Uterus (tissue), 4 donors: ENCODE data around the gene CCNJ. TPM values are rescaled to one million over a fixed set of nuclear protein-coding genes. Genes with fewer than 3 reads are reported as not detected.

ENCODE experiments used
- DNase-seq, 2 donors: peaks; one replicate each; pipeline ENCODE4 v3.0.0-alpha.2; 2019 to 2020
- H3K27ac ChIP-seq, 2 donors: fragments of 200-600 bp; sonication (generic); 1 replicate in 1 of 2; 2 replicates in 1 of 2; pipeline ENCODE4 v1.5.1; 2016 to 2018
- H3K27me3 ChIP-seq, 2 donors: fragments of 200-600 bp; sonication (generic); one replicate each; pipeline ENCODE4 v1.5.1; 2018 to 2019; ENCODE audit warnings: control low read depth in 1 of 2
- H3K36me3 ChIP-seq, 2 donors: fragments of 200-600 bp; sonication (generic); one replicate each; pipeline ENCODE4 v1.5.1; 2019; ENCODE audit warnings: control low read depth in 1 of 2
- H3K4me1 ChIP-seq, 2 donors: fragments of 200-600 bp; sonication (generic); one replicate each; pipeline ENCODE4 v1.5.1; 2018 to 2019; ENCODE audit warnings: control low read depth in 1 of 2
- H3K4me3 ChIP-seq, 2 donors: fragments of 200-600 bp; sonication (generic); 1 replicate in 1 of 2; 2 replicates in 1 of 2; pipeline ENCODE4 v1.5.1; 2018 to 2019; ENCODE audit warnings: mild to moderate bottlenecking in 1 of 2
- H3K9me3 ChIP-seq, 2 donors: fragments of 200-600 bp; sonication (generic); one replicate each; pipeline ENCODE4 v1.5.1; 2019; ENCODE audit warnings: control low read depth in 1 of 2
- CTCF ChIP-seq, 4 experiments: fragments of 200-600 bp in 2 of 4; fragments of 450-650 bp in 2 of 4; sonication (generic) in 2 of 4; IDR thresholded peaks; one replicate each; pipeline ENCODE4 v1.5.1; 2016 to 2019; ENCODE audit warnings: antibody characterized with exemption in 4 of 4, mild to moderate bottlenecking in 2 of 4, moderate library complexity in 1 of 4
- POLR2A ChIP-seq, 2 donors: fragments of 450-650 bp; IDR thresholded peaks; one replicate each; pipeline ENCODE4 v1.6.1; 2016; ENCODE audit warnings: antibody characterized with exemption in 2 of 2, mild to moderate bottlenecking in 1 of 2, moderate library complexity in 1 of 2
- intact Hi-C: fragments of 100-400 bp; cut with DNase I; formaldehyde crosslinking; loops from one replicate; pipeline ENCODE4 v1.15.1; 2023; ENCODE audit warnings: low total_unique reads
- total RNA-seq, 4 donors: library from RNA; depleted of rRNA in 3 of 4; stranded (reverse); fragments of >200 nt in 3 of 4; gene quantifications; one replicate each; pipeline versions ENCODE4 v1.1.0 to v1.2.4, GENCODE V29; 2014 to 2023
- donor health status: DM: yes; HTN: yes; CAD: no.

CCNJ gene
- total RNA-seq, 4 donors from 2014 or later = 0.51 to 14.9 (median 4.5) TPM

DNA sequence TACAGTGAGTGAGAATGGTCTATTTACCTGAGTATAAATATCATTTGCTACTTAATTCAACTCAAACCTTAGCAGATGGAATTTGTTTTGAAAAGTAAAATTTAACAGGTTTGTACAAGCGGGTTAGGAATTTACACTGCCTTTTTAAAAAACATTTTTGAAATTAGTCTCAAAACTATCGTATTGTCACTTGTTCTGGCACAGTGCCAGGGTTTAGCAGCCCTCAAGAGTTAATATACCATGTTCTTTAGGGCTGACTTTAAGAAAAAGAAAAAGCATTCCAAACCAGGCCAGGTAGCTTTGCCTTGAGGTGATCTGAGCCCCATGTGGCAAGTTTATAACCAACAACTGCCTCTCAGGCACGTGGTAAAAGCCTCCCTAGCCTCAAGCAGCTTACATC lies 17.8 kb downstream of the CCNJ start:
- Histone ChIP-seq H3K27me3 (no peaks in the 10 kb centered on the region), H3K36me3 (no peaks in the 10 kb centered on the region), H3K4me1 (no peaks in the 10 kb centered on the region), H3K27ac (no peak overlapping the region), H3K9me3 (no peaks in the 10 kb centered on the region), H3K4me3 (no peak overlapping the region)
- no peak for TF ChIP-seq POLR2A (IDR thresholded peaks at IDR 0.05)
- TF ChIP-seq CTCF (IDR thresholded peaks at IDR 0.05) = no peak
- no peak for DNase-seq
- intact Hi-C loops = no loop called here

DNA sequence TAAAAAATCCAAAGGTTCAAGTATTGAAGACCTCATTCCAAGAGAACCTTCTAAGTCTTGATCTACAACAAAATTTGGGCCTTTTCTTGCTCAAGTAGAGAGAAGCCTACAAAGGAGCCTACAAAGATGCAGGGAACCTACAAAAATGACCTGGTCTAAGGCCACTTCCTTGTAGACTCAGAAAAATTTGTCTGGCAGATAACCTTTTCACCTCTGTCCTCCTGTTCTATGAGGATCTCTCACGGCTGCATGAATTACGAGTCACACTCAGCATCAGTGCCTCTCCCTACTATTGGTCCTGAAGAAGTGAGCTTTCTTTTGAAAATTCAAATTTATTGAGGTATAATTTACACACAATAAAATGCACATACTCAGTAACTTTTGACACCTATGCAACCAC lies 29.3 kb downstream of the CCNJ start:
- no peaks in the 10 kb centered on the region for H3K27me3 ChIP-seq
- no peak overlapping the region for H3K4me3 ChIP-seq
- H3K4me1 ChIP-seq = no peaks in the 10 kb centered on the region
- no peak overlapping the region for H3K27ac ChIP-seq
- H3K36me3 ChIP-seq = no peaks in the 10 kb centered on the region
- intact Hi-C loops = no loop called here
- no peak for DNase-seq
- H3K9me3 ChIP-seq = no peaks in the 10 kb centered on the region
- TF ChIP-seq CTCF (IDR thresholded peaks at IDR 0.05) = no peak
- TF ChIP-seq POLR2A (IDR thresholded peaks at IDR 0.05) = no peak

- no peak overlapping the region for H3K4me3 ChIP-seq
- intact Hi-C loops = no loop called here
- H3K27me3 ChIP-seq = no peaks in the 10 kb centered on the region
- no peaks in the 10 kb centered on the region for H3K36me3 ChIP-seq
- no peak for TF ChIP-seq CTCF (IDR thresholded peaks at IDR 0.05)
- TF ChIP-seq POLR2A (IDR thresholded peaks at IDR 0.05) = no peak
- no peaks in the 10 kb centered on the region for H3K4me1 ChIP-seq
- no peak overlapping the region for H3K27ac ChIP-seq
- no peak for DNase-seq
- no peaks in the 10 kb centered on the region for H3K9me3 ChIP-seq
These were observed 30.3 kb downstream of the CCNJ start for GRCh38 chr10:96073722-96074121.

- Histone ChIP-seq H3K27ac (no peak overlapping the region), H3K4me3 (no peak overlapping the region), H3K36me3 (no peaks in the 10 kb centered on the region), H3K27me3 (no peaks in the 10 kb centered on the region), H3K4me1 (no peaks in the 10 kb centered on the region), H3K9me3 (no peaks in the 10 kb centered on the region)
- no peak for TF ChIP-seq POLR2A (IDR thresholded peaks at IDR 0.05)
- TF ChIP-seq CTCF (IDR thresholded peaks at IDR 0.05) = no peak
- no peak for DNase-seq
- intact Hi-C loops = no loop called here
These were observed 31.4 kb downstream of the CCNJ start for GRCh38 chr10:96074776-96075175.

DNA sequence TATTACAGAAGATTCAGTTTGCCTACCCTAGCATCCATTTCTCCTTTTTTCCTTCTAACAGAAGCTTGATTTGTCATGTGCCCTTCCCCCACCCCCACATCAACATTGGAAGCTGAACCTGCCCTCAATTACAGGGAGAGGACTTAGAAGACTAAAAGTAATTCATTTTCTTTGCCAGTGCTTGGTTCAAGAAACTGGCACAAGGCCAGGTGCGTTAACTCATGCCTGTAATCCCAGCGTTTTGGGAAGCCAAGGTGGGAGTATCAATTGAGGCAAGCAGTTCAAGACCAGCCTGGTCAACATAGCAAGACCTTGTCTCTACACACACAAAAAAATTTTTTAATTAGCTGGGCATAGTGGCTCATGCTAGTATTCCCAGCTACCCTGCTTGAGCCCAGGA lies 32.6 kb downstream of the CCNJ start:
- Histone ChIP-seq H3K27ac (no peak overlapping the region), H3K9me3 (no peaks in the 10 kb centered on the region), H3K4me1 (no peaks in the 10 kb centered on the region), H3K36me3 (no peaks in the 10 kb centered on the region), H3K27me3 (no peaks in the 10 kb centered on the region), H3K4me3 (no peak overlapping the region)
- DNase-seq = no peak
- intact Hi-C loops = no loop called here
- no peak for TF ChIP-seq POLR2A (IDR thresholded peaks at IDR 0.05)
- no peak for TF ChIP-seq CTCF (IDR thresholded peaks at IDR 0.05)
